ENCODE results near the gene SLC18A2. TPM values are rescaled to one million over a fixed set of nuclear protein-coding genes. Genes with fewer than 3 reads are reported as not detected.
"Not testable (repeated sequence)": the region's sequence is repeated elsewhere in the genome, so short reads cannot be mapped to it uniquely, and the experiment has no call there.

SLC18A2 gene
- total RNA-seq, 2 donors from 2014 or later: 1.3 to 1.9 TPM

- no peak overlapping the region for H3K4me3 ChIP-seq
- H3K4me1 ChIP-seq (replicated peaks): no peaks in the 10 kb centered on the region
- WGBS: 89% methylated on average over 1 of the region's 1 CpG
- no peak for DNase-seq (ENCODE audit: low spot score)
- H3K9me3 ChIP-seq: no peaks in the 10 kb centered on the region
- H3K36me3 ChIP-seq: no peaks in the 10 kb centered on the region
- no peak overlapping the region for H3K27ac ChIP-seq
- intact Hi-C loops (cut with DNase I): no loop called here
- H3K27me3 ChIP-seq (replicated peaks; ENCODE audit: insufficient read depth): no peaks in the 10 kb centered on the region
- no peak for TF ChIP-seq CTCF (IDR thresholded peaks at IDR 0.05)
- no peak for TF ChIP-seq POLR2AphosphoS5 (IDR thresholded peaks at IDR 0.05)
- no peak for TF ChIP-seq POLR2A (IDR thresholded peaks at IDR 0.05)
Measured at GRCh38 chr10:117298219-117298618, 57.3 kb downstream of the SLC18A2 start.

- Histone ChIP-seq H3K9me3 (no peaks in the 10 kb centered on the region), H3K36me3 (no peaks in the 10 kb centered on the region), H3K27me3 (replicated peaks; ENCODE audit: insufficient read depth) (no peaks in the 10 kb centered on the region), H3K4me1 (replicated peaks) (no peaks in the 10 kb centered on the region), H3K27ac (no peak overlapping the region), H3K4me3 (no peak overlapping the region)
- TF ChIP-seq POLR2A (IDR thresholded peaks at IDR 0.05): no peak
- no peak for TF ChIP-seq POLR2AphosphoS5 (IDR thresholded peaks at IDR 0.05)
- TF ChIP-seq CTCF (IDR thresholded peaks at IDR 0.05): no peak
- intact Hi-C loops (cut with DNase I): no loop called here
- no peak for DNase-seq (ENCODE audit: low spot score)
Measured at GRCh38 chr10:117299435-117299834, 58.5 kb downstream of the SLC18A2 start.

- intact Hi-C loops (cut with DNase I): no loop called here
- Histone ChIP-seq H3K4me1 (replicated peaks) (no peaks in the 10 kb centered on the region), H3K27me3 (replicated peaks; ENCODE audit: insufficient read depth) (no peaks in the 10 kb centered on the region), H3K9me3 (no peaks in the 10 kb centered on the region), H3K36me3 (no peaks in the 10 kb centered on the region), H3K27ac (no peak overlapping the region), H3K4me3 (no peak overlapping the region)
- 96% methylated on average over 1 of the region's 1 CpG for WGBS
- no peak for DNase-seq (ENCODE audit: low spot score)
- no peak for TF ChIP-seq POLR2A (IDR thresholded peaks at IDR 0.05)
- TF ChIP-seq POLR2AphosphoS5 (IDR thresholded peaks at IDR 0.05): no peak
- no peak for TF ChIP-seq CTCF (IDR thresholded peaks at IDR 0.05)
Measured at GRCh38 chr10:117300671-117301070, 59.8 kb downstream of the SLC18A2 start.

GRCh38 chr10:117303451-117303850 is 62.5 kb downstream of the SLC18A2 start:
- intact Hi-C loops (cut with DNase I); H3K9me3 ChIP-seq; H3K36me3 ChIP-seq; DNase-seq (ENCODE audit: low spot score); H3K27ac ChIP-seq; H3K27me3 ChIP-seq (replicated peaks; ENCODE audit: insufficient read depth); H3K4me1 ChIP-seq (replicated peaks); H3K4me3 ChIP-seq: not testable (repeated sequence)
- WGBS: 99% methylated on average over 3 of the region's 3 CpGs

- H3K36me3 ChIP-seq: no peaks in the 10 kb centered on the region
- TF ChIP-seq POLR2AphosphoS5 (IDR thresholded peaks at IDR 0.05): no peak
- no peak for TF ChIP-seq CTCF (IDR thresholded peaks at IDR 0.05)
- no peak for TF ChIP-seq POLR2A (IDR thresholded peaks at IDR 0.05)
- intact Hi-C loops (cut with DNase I): no loop called here
- no peak overlapping the region for H3K4me3 ChIP-seq
- H3K9me3 ChIP-seq: no peaks in the 10 kb centered on the region
- H3K4me1 ChIP-seq (replicated peaks): no peaks in the 10 kb centered on the region
- DNase-seq (ENCODE audit: low spot score): no peak
- H3K27me3 ChIP-seq (replicated peaks; ENCODE audit: insufficient read depth): no peaks in the 10 kb centered on the region
- no peak overlapping the region for H3K27ac ChIP-seq
Measured at GRCh38 chr10:117306674-117307073, 65.8 kb downstream of the SLC18A2 start.

Measured in prostate gland (tissue), 2 donors.